DOHH2 (cell line): Measurements from ENCODE around the gene SLC19A1.

Experiments
- CTCF ChIP-seq: fragments of 200-600 bp; sonication (generic); IDR thresholded peaks from one replicate; pipeline ENCODE4 v1.5.1; 2014; ENCODE audit warnings: antibody characterized with exemption, mild to moderate bottlenecking, low read depth, low read length; ENCODE audit not compliant: poor library complexity, severe bottlenecking
- EZH2phosphoT487 ChIP-seq: fragments of 200-600 bp; sonication (generic); IDR thresholded peaks from 2 replicates; pipeline ENCODE4 v1.6.1; 2017; ENCODE audit warnings: borderline replicate concordance, mild to moderate bottlenecking, antibody characterized with exemption, low read length, moderate library complexity, mixed read lengths

- TF ChIP-seq CTCF (no peak), EZH2phosphoT487 (no peak)
These were observed 47.5 kb upstream of the SLC19A1 start for GRCh38 chr21:45589686-45590245.
